ENCODE results near the gene CDC14A.

Gene CDC14A

DNA sequence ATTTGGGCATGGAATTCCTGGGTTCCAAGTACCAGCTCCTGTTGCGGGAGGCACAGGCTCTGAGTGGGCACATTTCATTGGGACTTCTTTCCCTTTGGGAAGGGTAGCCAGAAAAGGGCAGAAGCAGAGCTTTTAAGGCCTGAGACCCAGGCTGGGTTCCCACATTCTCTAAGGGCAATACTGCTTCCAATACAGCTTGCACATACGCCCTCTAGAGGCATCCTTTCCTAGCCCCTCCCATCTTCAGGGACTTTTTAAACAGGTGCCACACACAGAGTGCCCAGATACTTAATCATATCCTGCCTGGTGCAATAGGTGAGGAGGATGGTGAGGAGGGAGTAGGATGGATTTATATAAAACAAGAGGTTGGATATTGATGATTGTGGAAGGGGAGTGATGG, 191.3 kb downstream of the CDC14A start:
- peak; percentile 64 for DNase-seq

GRCh38 chr1:100544791-100545190, 192.5 kb downstream of the CDC14A start:
- DNase-seq = no peak

- DNase-seq = no peak
Measured at GRCh38 chr1:100545855-100546254, 193.5 kb downstream of the CDC14A start.

DNA sequence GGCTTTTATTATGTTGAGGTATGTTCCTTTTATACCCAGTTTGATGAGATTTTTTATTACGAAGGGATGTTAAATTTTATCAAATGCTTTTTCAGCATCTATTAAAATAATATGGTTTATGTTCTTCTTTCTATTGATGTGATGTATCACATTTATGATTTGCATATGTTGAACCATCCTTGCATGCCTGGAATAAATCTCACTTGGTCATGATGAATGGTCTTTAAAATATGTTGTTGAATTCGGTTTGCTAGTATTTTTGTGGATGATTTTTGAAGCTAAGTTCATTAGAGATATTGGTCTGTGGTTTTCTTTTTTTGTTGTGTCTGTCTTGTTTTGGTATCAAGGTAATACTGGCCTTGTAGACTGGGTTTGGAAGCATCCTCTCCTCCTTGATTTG, 199.7 kb downstream of the CDC14A start:
- DNase-seq = no peak

DNA sequence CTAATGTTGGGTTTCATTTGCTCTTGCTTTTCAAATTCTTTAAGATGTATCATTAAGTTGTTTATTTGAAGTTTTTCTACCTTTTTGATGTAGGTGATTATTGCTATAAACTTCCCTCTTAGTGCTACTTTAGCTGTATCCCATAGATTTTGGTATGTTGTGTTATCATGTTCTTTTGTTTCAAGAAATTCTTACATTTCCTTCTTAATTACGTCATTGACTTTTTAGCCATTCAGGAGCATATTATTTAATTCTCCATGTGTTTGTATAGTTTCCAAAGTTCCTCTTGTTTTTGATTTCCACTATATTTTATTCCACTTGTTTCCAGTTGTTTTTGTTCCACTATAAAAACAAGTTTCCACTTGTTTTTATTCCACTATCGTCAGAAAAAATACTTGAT, 200.6 kb downstream of the CDC14A start:
- no peak for DNase-seq

- DNase-seq = no peak
Measured at GRCh38 chr1:100556181-100556580, 203.9 kb downstream of the CDC14A start.

GRCh38 chr1:100556925-100557605, 204.8 kb downstream of the CDC14A start:
- DNase-seq = no peak

DNA sequence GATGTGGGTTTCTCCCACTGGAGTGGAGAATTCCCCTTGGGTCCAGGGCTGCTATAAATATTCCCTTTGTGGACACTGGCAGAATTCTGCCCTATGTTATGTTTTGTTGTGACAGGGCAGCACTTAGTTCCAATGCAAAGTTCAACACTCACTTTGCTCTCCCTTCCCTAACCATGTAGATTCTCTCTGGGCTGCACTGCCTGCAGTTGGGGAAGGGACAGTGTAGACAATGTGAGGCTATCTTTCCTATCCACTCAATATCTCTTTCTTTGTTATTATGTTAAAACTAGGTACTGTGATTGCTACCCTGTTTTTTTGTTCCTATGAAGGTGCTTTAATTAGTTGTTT, 205.3 kb downstream of the CDC14A start:
- no peak for DNase-seq

GRCh38 chr1:100565533-100565932, 213.2 kb downstream of the CDC14A start:
- DNase-seq = no peak

DNA sequence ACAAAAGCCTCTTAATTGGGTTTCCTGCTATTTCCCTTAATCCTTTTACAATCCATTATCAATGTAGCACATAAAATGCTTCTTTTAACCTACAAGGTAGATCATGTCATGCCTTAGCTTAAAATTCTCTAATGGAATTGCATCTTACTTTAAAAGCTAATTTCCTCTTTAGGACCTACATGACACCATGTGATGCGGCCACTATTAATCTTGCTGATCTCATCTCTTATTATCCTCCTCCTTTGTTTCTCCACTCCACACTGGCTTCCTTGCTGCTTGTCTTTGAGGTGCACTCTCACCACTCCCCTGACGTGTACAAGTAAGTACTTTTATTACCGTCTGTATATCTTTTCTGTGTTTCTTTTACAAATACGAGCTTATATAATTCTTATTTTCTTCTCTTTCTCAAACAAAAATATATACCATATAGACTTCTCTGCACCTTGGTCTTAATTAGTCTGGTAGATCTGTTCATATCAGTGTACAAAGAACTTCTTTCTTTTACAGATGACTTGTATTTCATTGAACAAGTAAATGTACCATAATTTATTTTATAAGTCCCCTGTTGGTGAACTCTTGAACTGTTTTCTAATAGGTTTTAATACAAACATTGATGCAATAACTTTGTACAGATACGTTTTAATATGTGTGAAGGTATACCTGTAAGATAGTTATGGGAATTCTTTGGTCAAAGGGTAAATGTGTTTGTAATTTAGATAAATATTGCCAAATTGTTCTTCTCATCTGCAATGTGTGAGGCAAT, 213.8 kb downstream of the CDC14A start:
- peak; percentile 4 for DNase-seq

- no peak for DNase-seq
Measured at GRCh38 chr1:100567062-100567461, 214.8 kb downstream of the CDC14A start.

Data from NCI-H69 (cell line).